ENCODE measurements around the gene C20orf141.

DNA sequence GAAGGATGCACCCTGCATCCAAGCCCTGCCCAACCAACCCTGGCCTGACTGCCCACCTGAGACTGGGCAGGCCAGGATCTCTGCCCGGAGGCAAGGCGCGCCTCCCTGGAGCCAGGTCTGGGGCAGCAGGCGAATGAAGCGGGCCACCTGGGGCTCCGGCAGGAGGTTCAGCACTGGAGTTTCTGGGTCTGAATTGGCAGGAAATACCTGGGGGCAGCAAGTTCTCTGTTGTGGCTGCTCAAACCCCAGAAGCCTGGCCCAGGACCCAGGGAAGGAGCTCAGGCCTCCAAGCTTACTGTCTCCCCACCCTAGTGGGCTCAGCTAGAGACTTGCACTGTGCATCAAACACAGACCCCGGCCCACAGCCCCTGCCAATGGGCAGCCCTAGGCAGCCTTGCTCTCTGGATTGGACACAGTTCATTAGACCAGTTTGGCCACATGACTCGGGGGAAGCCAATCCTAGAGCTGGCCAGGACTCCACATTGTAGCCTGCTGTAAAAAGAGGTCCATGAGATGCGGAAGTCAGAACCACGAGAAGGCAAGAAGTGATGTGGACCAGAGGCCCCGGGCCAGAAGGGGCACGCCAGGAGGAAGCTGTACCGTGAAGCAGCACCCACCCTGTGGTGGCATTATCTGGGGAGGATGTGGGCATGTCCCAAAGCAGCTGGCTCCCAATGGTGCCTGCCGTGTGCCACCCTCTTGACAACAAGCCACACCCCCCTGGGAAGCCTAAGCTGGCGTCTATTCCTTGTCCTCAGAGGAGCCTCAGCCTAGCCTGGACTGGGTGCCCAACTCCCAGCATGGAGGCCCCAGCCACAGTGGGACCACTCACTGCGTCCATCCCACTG is 17.4 kb upstream of the C20orf141 start:
- TF ChIP-seq, protein P1, sequence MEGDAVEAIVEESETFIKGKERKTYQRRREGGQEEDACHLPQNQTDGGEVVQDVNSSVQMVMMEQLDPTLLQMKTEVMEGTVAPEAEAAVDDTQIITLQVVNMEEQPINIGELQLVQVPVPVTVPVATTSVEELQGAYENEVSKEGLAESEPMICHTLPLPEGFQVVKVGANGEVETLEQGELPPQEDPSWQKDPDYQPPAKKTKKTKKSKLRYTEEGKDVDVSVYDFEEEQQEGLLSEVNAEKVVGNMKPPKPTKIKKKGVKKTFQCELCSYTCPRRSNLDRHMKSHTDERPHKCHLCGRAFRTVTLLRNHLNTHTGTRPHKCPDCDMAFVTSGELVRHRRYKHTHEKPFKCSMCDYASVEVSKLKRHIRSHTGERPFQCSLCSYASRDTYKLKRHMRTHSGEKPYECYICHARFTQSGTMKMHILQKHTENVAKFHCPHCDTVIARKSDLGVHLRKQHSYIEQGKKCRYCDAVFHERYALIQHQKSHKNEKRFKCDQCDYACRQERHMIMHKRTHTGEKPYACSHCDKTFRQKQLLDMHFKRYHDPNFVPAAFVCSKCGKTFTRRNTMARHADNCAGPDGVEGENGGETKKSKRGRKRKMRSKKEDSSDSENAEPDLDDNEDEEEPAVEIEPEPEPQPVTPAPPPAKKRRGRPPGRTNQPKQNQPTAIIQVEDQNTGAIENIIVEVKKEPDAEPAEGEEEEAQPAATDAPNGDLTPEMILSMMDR (IDR thresholded peaks at IDR 0.05; ENCODE audit: insufficient read depth, low read length): no peak
- TF ChIP-seq, protein P2, sequence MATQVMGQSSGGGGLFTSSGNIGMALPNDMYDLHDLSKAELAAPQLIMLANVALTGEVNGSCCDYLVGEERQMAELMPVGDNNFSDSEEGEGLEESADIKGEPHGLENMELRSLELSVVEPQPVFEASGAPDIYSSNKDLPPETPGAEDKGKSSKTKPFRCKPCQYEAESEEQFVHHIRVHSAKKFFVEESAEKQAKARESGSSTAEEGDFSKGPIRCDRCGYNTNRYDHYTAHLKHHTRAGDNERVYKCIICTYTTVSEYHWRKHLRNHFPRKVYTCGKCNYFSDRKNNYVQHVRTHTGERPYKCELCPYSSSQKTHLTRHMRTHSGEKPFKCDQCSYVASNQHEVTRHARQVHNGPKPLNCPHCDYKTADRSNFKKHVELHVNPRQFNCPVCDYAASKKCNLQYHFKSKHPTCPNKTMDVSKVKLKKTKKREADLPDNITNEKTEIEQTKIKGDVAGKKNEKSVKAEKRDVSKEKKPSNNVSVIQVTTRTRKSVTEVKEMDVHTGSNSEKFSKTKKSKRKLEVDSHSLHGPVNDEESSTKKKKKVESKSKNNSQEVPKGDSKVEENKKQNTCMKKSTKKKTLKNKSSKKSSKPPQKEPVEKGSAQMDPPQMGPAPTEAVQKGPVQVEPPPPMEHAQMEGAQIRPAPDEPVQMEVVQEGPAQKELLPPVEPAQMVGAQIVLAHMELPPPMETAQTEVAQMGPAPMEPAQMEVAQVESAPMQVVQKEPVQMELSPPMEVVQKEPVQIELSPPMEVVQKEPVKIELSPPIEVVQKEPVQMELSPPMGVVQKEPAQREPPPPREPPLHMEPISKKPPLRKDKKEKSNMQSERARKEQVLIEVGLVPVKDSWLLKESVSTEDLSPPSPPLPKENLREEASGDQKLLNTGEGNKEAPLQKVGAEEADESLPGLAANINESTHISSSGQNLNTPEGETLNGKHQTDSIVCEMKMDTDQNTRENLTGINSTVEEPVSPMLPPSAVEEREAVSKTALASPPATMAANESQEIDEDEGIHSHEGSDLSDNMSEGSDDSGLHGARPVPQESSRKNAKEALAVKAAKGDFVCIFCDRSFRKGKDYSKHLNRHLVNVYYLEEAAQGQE (IDR thresholded peaks at IDR 0.05; ENCODE audit: insufficient replicate concordance, low read depth): no peak

Data from HL-60 (cell line).